Endometrial microvascular endothelial cells (primary cell): ENCODE measurements around the gene HOXB2. TPM values are rescaled to one million over a fixed set of nuclear protein-coding genes. Genes with fewer than 3 reads are reported as not detected.
"Not testable (repeated sequence)": the region's sequence is repeated elsewhere in the genome, so short reads cannot be mapped to it uniquely, and the experiment has no call there.

ENCODE experiments used
- in situ Hi-C: cut with HindIII; loops from 2 replicates; pipeline ENCODE4 v1.10.0; 2017; ENCODE audit warnings: low sequenced_read_pairs, low pct_unique_long_range_greater_than_20kb; ENCODE audit errors: inconsistent ontology term
- total RNA-seq: library from RNA; depleted of rRNA; stranded (reverse); fragments of >200 nt; gene quantifications from one replicate; pipeline ENCODE4 v1.2.3, GENCODE V29; 2015; ENCODE audit errors: inconsistent ontology term

HOXB2 gene
- total RNA-seq, 1 donor from 2014 or later, result 10.5 TPM

GRCh38 chr17:48528936-48529682 is 15.8 kb downstream of the HOXB2 start:
- in situ Hi-C loops, result no loop called here

DNA sequence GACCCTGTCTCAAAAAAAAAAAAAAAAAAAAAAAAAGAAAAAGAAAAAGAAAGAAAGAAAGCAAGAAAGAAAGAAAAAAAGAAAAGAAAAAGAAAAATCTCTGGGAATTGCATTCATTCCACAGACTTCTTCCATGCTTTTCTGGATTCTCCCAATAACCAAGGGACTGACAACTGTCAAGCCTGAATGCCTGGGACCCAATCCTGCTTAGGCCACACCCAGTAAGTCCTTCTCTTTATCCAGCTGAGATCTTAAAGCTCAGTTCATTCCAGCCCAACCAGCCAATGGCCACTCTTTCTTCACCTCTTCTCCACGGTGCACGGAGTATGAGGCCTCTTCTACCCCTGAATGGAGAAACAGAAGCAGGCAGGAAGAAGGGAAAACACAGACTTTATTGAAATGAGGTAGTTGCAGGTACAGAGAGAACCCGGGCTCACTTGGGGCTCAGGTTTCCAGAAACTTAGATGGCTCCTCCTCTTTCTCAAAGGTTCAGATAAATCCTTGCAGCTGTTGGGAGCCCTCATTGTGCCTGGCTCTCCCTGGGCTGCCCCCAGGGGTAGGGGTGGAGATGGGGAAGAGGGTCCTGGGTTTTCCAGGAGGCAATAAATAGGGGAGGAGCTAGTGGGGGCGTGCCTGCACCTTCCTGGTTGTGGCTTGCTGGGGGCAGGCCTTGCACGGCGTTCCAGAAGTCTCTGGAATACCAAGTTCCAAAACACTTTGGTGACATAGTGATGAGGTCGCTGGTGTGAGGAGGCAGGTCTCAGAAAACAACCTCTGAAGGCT is 16.6 kb downstream of the HOXB2 start:
- in situ Hi-C loops, result no loop called here

GRCh38 chr17:48527547-48527932 is 17.4 kb downstream of the HOXB2 start:
- in situ Hi-C loops, result no loop called here

GRCh38 chr17:48526608-48527546 is 18.0 kb downstream of the HOXB2 start:
- in situ Hi-C loops, result no loop called here

- in situ Hi-C loops, result no loop called here
Observed at GRCh38 chr17:48523010-48523409, 21.9 kb downstream of the HOXB2 start.

- in situ Hi-C loops, result no loop called here
Observed at GRCh38 chr17:48522031-48522653, 22.8 kb downstream of the HOXB2 start.

GRCh38 chr17:48520631-48521079 is 24.3 kb downstream of the HOXB2 start:
- in situ Hi-C loops, result no loop called here

DNA sequence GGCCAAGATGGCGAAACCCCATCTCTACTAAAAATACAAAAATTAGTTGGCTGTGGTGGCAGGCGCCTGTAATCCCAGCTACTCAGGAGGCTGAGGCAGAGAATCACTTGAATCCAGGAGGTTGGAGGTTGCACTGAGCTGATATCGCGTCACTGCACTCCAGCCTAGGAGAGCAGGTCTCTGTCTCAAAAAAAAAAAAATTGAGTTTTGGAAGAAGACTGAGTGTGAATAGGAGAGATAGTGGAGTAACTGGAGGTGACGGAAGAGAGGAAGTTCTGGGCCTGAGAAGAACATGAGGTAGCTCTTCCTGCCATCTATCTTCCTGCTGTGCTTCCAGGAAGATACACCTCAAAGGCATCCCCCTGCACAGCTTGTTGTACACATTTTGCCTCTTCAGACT is 25.5 kb downstream of the HOXB2 start:
- in situ Hi-C loops, result no loop called here

- in situ Hi-C loops, result no loop called here
Observed at GRCh38 chr17:48517478-48517877, 27.4 kb downstream of the HOXB2 start.

- in situ Hi-C loops, result no loop called here
Observed at GRCh38 chr17:48515925-48516900, 28.7 kb downstream of the HOXB2 start.

GRCh38 chr17:48514477-48514876 is 30.4 kb downstream of the HOXB2 start:
- in situ Hi-C loops, result no loop called here

GRCh38 chr17:48513666-48514455 is 31.0 kb downstream of the HOXB2 start:
- in situ Hi-C loops, result no loop called here

- in situ Hi-C loops, result no loop called here
Observed at GRCh38 chr17:48513097-48513496, 31.8 kb downstream of the HOXB2 start.

DNA sequence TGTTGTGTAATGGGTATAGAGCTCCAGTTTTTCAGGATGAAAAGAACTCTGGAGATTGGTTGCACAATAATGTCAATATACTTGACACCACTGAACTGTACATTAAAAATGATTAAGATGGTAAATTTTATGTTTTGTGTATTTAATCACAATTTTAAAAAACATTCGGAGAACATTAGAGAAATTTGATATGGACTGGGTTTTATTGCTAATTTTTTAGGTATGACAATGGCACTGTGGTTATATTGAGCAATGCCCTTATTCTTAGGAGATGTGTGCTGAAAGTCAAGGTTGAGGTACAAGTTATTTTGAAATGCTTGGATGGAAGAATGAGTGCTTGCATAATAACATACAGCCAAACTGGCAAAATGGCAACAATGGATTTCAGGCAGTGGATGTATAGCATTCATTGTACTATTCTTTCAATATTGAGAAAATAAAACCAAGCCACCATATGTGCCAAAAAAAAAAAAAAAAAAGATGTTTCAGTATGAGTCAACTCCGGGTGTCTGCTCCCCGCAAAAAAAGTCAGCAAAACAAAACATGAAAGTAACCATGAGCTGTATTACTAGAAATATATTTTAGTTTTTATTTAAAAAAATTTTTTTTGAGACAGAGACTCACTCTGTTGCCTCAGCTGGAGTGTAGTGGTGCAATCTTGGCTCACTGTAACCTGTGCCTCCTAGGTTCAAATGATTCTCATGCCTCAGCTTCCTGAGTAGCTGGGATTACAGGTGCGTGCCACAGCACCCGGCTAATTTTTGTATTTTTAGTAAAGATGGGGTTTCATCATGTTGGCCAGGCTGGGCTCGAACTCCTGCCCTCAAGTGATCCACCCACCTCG is 33.9 kb downstream of the HOXB2 start:
- in situ Hi-C loops, result no loop called here

- in situ Hi-C loops, result no loop called here
Observed at GRCh38 chr17:48510381-48510760, 34.5 kb downstream of the HOXB2 start.

GRCh38 chr17:48509708-48510107 is 35.2 kb downstream of the HOXB2 start:
- in situ Hi-C loops, result not testable (repeated sequence)
